Fibroblast of villous mesenchyme (primary cell): ENCODE data around the gene ETS2. TPM values are rescaled to one million over a fixed set of nuclear protein-coding genes. Genes with fewer than 3 reads are reported as not detected.
A peak's percentile ranks its signal among the peaks of the same experiment; 100 is the strongest.

ENCODE experiments used
- DNase-seq: peaks from one replicate; pipeline ENCODE4 v3.0.0-alpha.2; 2010; ENCODE audit warnings: low read depth
- H3K4me3 ChIP-seq: 2 replicates; pipeline ENCODE4 v1.5.1; 2011; ENCODE audit warnings: low read depth, mild to moderate bottlenecking, low read length
- total RNA-seq: library from RNA; depleted of rRNA; stranded (reverse); fragments of >200 nt; gene quantifications from 2 replicates; pipeline ENCODE4 v1.2.3, GENCODE V29; 2012
- TF ChIP-seq, protein P1 (sequence below): IDR thresholded peaks from 2 replicates; pipeline ENCODE4 v1.5.1; 2012; ENCODE audit warnings: low read depth, mild to moderate bottlenecking, low read length; ENCODE audit not compliant: insufficient read depth

ETS2 gene
- total RNA-seq, 1 donor: 45.8 TPM

- DNase-seq: peak; percentile 79
- TF ChIP-seq, protein P1, sequence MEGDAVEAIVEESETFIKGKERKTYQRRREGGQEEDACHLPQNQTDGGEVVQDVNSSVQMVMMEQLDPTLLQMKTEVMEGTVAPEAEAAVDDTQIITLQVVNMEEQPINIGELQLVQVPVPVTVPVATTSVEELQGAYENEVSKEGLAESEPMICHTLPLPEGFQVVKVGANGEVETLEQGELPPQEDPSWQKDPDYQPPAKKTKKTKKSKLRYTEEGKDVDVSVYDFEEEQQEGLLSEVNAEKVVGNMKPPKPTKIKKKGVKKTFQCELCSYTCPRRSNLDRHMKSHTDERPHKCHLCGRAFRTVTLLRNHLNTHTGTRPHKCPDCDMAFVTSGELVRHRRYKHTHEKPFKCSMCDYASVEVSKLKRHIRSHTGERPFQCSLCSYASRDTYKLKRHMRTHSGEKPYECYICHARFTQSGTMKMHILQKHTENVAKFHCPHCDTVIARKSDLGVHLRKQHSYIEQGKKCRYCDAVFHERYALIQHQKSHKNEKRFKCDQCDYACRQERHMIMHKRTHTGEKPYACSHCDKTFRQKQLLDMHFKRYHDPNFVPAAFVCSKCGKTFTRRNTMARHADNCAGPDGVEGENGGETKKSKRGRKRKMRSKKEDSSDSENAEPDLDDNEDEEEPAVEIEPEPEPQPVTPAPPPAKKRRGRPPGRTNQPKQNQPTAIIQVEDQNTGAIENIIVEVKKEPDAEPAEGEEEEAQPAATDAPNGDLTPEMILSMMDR: no peak
- H3K4me3 ChIP-seq: no peak overlapping the region
Observed at GRCh38 chr21:38820471-38821239, 14.9 kb downstream of the ETS2 start.

GRCh38 chr21:38821248-38821647 lies 15.5 kb downstream of the ETS2 start:
- DNase-seq: no peak
- TF ChIP-seq, protein P1: no peak
- H3K4me3 ChIP-seq: no peak overlapping the region

DNA sequence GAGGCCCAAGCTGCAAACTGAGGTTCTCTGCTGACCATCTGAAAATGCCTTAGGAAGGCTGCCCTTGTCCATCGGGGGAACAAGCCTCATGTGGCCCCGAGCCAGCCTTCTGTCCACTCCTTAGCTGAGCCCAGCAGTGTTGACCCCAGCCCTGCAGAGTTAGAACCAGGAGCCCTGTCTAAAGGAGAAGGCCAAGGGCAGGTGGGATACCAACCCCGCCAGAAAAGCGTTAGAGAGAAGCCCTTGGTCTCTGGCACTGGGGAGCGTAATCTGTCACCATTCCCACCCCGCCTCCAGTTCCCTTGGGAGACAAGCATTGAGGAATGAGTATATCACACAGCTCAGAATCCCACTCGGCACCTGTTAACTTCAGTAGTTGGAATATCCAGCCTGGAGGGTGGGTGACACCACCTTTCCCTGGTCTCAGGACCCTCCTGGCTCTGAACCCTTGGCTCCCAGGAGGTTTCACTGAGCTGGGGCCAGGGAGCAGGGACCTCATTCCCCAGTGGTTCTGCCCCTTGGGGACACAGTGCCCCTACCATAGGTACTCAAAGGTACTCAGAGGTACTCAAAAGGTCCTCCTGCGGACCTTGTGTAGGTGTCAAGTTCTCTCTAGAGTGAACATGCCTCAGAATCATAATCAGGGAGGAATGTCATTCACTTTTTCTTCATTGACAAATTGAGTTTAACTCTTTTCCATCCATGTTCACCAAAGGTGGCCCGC lies 16.4 kb downstream of the ETS2 start:
- TF ChIP-seq, protein P1: no peak
- DNase-seq: no peak
- H3K4me3 ChIP-seq: no peak overlapping the region

DNA sequence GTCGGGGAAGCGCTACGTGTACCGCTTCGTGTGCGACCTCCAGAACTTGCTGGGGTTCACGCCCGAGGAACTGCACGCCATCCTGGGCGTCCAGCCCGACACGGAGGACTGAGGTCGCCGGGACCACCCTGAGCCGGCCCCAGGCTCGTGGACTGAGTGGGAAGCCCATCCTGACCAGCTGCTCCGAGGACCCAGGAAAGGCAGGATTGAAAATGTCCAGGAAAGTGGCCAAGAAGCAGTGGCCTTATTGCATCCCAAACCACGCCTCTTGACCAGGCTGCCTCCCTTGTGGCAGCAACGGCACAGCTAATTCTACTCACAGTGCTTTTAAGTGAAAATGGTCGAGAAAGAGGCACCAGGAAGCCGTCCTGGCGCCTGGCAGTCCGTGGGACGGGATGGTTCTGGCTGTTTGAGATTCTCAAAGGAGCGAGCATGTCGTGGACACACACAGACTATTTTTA lies 17.1 kb downstream of the ETS2 start:
- DNase-seq: no peak
- TF ChIP-seq, protein P1: no peak
- no peak overlapping the region for H3K4me3 ChIP-seq

- no peak overlapping the region for H3K4me3 ChIP-seq
- DNase-seq: no peak
- TF ChIP-seq, protein P1: no peak
Observed at GRCh38 chr21:38823737-38824123, 18.0 kb downstream of the ETS2 start.

GRCh38 chr21:38824124-38824822 lies 18.5 kb downstream of the ETS2 start:
- no peak overlapping the region for H3K4me3 ChIP-seq
- DNase-seq: peak; percentile 98
- TF ChIP-seq, protein P1: no peak
